Measurements from ENCODE around the gene NSUN4.
A peak's percentile ranks its signal among the peaks of the same experiment; 100 is the strongest.
"Not testable (repeated sequence)": the region's sequence is repeated elsewhere in the genome, so short reads cannot be mapped to it uniquely, and the experiment has no call there.

Gene NSUN4

DNA sequence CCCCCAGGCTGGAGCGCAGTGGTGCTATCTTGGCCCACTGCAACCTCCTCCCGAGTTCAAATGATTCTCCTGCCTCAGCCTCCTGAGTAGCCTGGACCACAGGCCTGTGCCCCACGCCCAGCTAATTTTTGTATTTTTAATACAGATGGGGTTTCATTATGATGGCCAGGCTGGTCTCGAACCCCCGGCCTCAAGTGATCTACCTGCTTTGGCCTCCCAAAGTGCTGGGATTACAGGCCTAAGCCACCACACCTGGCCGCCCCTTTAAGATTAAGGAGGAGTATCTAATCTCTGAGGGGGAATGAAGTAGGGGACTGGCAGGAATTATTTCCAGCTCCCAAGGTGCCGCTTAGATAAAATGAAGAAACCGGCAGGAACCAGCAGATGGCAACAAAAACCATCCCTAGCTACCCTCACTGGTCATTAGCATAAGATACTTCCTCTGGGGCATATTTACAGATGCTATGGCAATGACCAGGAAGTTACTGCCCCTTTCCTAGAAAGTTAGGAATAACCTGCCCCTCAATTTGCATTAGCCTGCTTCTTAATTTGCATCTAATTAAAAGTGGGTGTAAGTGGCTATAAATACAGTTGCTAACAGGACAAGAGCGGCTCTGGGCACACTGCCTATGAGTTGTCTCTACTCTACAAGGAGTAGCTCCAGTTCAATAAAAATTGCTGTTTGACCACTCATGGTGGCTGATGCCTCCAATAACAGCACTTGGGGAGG is 7.1 kb upstream of the NSUN4 start:
- H3K4me2 ChIP-seq (ENCODE audit: low read depth, low read length, poor library complexity, severe bottlenecking), result no peak overlapping the region
- no peaks in the 10 kb centered on the region for H3K36me3 ChIP-seq (ENCODE audit: insufficient read depth, low read length)
- H3F3A ChIP-seq (ENCODE audit: low read depth), result no peaks in the 10 kb centered on the region
- no peak overlapping the region for H3K9ac ChIP-seq (ENCODE audit: low read depth, low read length, poor library complexity, severe bottlenecking)
- no peaks in the 10 kb centered on the region for H3K27me3 ChIP-seq (ENCODE audit: insufficient read depth, low read length, poor library complexity, severe bottlenecking)
- TF ChIP-seq, protein P1, sequence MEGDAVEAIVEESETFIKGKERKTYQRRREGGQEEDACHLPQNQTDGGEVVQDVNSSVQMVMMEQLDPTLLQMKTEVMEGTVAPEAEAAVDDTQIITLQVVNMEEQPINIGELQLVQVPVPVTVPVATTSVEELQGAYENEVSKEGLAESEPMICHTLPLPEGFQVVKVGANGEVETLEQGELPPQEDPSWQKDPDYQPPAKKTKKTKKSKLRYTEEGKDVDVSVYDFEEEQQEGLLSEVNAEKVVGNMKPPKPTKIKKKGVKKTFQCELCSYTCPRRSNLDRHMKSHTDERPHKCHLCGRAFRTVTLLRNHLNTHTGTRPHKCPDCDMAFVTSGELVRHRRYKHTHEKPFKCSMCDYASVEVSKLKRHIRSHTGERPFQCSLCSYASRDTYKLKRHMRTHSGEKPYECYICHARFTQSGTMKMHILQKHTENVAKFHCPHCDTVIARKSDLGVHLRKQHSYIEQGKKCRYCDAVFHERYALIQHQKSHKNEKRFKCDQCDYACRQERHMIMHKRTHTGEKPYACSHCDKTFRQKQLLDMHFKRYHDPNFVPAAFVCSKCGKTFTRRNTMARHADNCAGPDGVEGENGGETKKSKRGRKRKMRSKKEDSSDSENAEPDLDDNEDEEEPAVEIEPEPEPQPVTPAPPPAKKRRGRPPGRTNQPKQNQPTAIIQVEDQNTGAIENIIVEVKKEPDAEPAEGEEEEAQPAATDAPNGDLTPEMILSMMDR (conservative IDR thresholded peaks at IDR 0.05; ENCODE audit: low read length), result peak; percentile 65
- no peak for TF ChIP-seq EZH2phosphoT487 (IDR thresholded peaks at IDR 0.05; ENCODE audit: borderline replicate concordance)
- no peaks in the 10 kb centered on the region for H3K9me2 ChIP-seq (replicated peaks; ENCODE audit: low read depth, low read length)
- no peaks in the 10 kb centered on the region for H3K4me1 ChIP-seq (ENCODE audit: insufficient read depth, low read length, poor library complexity, severe bottlenecking)
- H3K79me2 ChIP-seq (ENCODE audit: insufficient read depth, low read length), result no peaks in the 10 kb centered on the region
- peak overlapping the region; percentile 25; the same call in 1 of the 2 replicates for H2AFZ ChIP-seq (ENCODE audit: low read length)
- H4K20me1 ChIP-seq (ENCODE audit: insufficient read depth, low read length, poor library complexity, severe bottlenecking), result no peaks in the 10 kb centered on the region
- H3K9me3 ChIP-seq (ENCODE audit: insufficient read depth, low read depth, low read length), result no peaks in the 10 kb centered on the region
- H3K4me3 ChIP-seq (ENCODE audit: low read length, poor library complexity, severe bottlenecking), result no peak overlapping the region

DNA sequence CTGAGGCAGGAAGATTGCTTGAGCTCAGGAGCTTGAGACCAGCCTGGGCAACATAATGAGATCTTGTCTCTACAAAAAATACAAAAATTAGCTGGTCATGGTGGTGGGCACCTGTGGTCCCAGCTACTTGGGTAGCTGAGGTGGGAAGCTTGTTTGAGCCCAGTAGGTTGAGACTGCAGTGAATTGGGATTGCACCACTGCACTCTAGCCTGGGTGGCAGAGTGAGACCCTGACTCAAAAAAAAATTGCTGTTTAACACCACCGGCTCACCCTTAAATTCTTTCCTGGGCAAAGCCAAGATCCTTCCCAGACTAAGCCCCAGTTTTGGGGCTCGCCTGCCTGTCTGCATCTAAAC is 6.6 kb upstream of the NSUN4 start:
- Histone ChIP-seq H3K9ac (ENCODE audit: low read depth, low read length, poor library complexity, severe bottlenecking) (no peak overlapping the region), H2AFZ (ENCODE audit: low read length) (peak overlapping the region; percentile 25; the same call in 1 of the 2 replicates), H3K9me3 (ENCODE audit: insufficient read depth, low read depth, low read length) (no peaks in the 10 kb centered on the region), H3K36me3 (ENCODE audit: insufficient read depth, low read length) (no peaks in the 10 kb centered on the region), H3K4me2 (ENCODE audit: low read depth, low read length, poor library complexity, severe bottlenecking) (no peak overlapping the region), H3K4me1 (ENCODE audit: insufficient read depth, low read length, poor library complexity, severe bottlenecking) (no peaks in the 10 kb centered on the region), H3K79me2 (ENCODE audit: insufficient read depth, low read length) (no peaks in the 10 kb centered on the region), H3K4me3 (ENCODE audit: low read length, poor library complexity, severe bottlenecking) (no peak overlapping the region), H3F3A (ENCODE audit: low read depth) (no peaks in the 10 kb centered on the region), H3K9me2 (replicated peaks; ENCODE audit: low read depth, low read length) (no peaks in the 10 kb centered on the region), H3K27me3 (ENCODE audit: insufficient read depth, low read length, poor library complexity, severe bottlenecking) (no peaks in the 10 kb centered on the region), H4K20me1 (ENCODE audit: insufficient read depth, low read length, poor library complexity, severe bottlenecking) (no peaks in the 10 kb centered on the region)
- TF ChIP-seq, protein P1 (conservative IDR thresholded peaks at IDR 0.05; ENCODE audit: low read length), result no peak
- TF ChIP-seq EZH2phosphoT487 (IDR thresholded peaks at IDR 0.05; ENCODE audit: borderline replicate concordance), result no peak

DNA sequence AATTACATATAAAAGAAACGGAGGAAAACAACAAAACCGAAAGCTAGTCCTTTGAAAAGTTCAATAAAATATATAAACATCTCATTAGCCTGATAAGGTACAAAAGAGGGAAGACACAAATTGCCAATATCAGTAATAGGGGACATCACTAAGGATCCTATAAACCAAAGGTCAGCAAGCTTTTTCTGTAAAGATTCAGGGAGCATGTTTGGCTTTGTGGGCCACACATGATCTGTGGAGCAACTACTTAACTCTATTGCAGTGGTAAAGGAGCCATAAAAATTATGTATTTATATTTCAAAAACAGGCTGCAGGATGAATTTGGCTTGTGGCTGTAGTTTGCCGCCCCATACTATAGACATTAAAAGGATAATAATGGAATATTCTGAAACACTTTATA is 5.5 kb upstream of the NSUN4 start:
- H3K79me2 ChIP-seq (ENCODE audit: insufficient read depth, low read length), result peaks cover 4% of the 10 kb centered on the region; the same call in 1 of the 2 replicates
- no peak overlapping the region for H3K4me2 ChIP-seq (ENCODE audit: low read depth, low read length, poor library complexity, severe bottlenecking)
- H3K4me3 ChIP-seq (ENCODE audit: low read length, poor library complexity, severe bottlenecking), result no peak overlapping the region
- H3K27me3 ChIP-seq (ENCODE audit: insufficient read depth, low read length, poor library complexity, severe bottlenecking), result no peaks in the 10 kb centered on the region
- no peak overlapping the region for H3K9ac ChIP-seq (ENCODE audit: low read depth, low read length, poor library complexity, severe bottlenecking)
- no peaks in the 10 kb centered on the region for H3K36me3 ChIP-seq (ENCODE audit: insufficient read depth, low read length)
- peaks cover 6% of the 10 kb centered on the region for H3K4me1 ChIP-seq (ENCODE audit: insufficient read depth, low read length, poor library complexity, severe bottlenecking)
- H3F3A ChIP-seq (ENCODE audit: low read depth), result no peaks in the 10 kb centered on the region
- H4K20me1 ChIP-seq (ENCODE audit: insufficient read depth, low read length, poor library complexity, severe bottlenecking), result no peaks in the 10 kb centered on the region
- 0 out of 2 replicates have a peak overlapping the region, but pooled peaks have one; percentile 28 for H2AFZ ChIP-seq (ENCODE audit: low read length)
- TF ChIP-seq EZH2phosphoT487 (IDR thresholded peaks at IDR 0.05; ENCODE audit: borderline replicate concordance), result no peak
- TF ChIP-seq, protein P1 (conservative IDR thresholded peaks at IDR 0.05; ENCODE audit: low read length), result no peak
- H3K9me2 ChIP-seq (replicated peaks; ENCODE audit: low read depth, low read length), result no peaks in the 10 kb centered on the region
- H3K9me3 ChIP-seq (ENCODE audit: insufficient read depth, low read depth, low read length), result no peaks in the 10 kb centered on the region

DNA sequence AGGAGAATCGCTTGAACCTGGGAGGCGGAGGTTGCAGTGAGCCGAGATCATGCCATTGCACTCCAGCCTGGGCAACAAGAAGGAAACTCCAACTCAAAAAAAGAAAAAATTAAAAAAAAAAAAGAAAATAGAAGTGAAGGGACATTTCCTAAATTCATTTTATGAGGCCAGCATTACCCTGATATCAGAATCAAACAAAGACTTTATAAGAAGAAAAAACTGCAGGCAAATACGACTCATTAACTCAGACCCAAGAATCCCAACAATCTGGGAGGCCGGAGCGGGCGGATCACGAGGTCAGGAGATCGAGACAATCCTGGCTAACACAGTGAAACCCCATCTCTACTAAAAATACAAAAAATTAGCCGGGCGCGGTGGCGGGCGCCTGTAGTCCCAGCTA is 3.2 kb upstream of the NSUN4 start:
- H3K79me2 ChIP-seq (ENCODE audit: insufficient read depth, low read length), result peaks cover 24% of the 10 kb centered on the region
- not testable (repeated sequence) for H3K9ac ChIP-seq (ENCODE audit: low read depth, low read length, poor library complexity, severe bottlenecking); H3K9me2 ChIP-seq (replicated peaks; ENCODE audit: low read depth, low read length); H2AFZ ChIP-seq (ENCODE audit: low read length); H3K4me2 ChIP-seq (ENCODE audit: low read depth, low read length, poor library complexity, severe bottlenecking); H3K9me3 ChIP-seq (ENCODE audit: insufficient read depth, low read depth, low read length); H3F3A ChIP-seq (ENCODE audit: low read depth); H3K36me3 ChIP-seq (ENCODE audit: insufficient read depth, low read length); H3K27me3 ChIP-seq (ENCODE audit: insufficient read depth, low read length, poor library complexity, severe bottlenecking); H3K4me3 ChIP-seq (ENCODE audit: low read length, poor library complexity, severe bottlenecking)
- H3K4me1 ChIP-seq (ENCODE audit: insufficient read depth, low read length, poor library complexity, severe bottlenecking), result peaks cover 21% of the 10 kb centered on the region
- H4K20me1 ChIP-seq (ENCODE audit: insufficient read depth, low read length, poor library complexity, severe bottlenecking), result peaks cover 14% of the 10 kb centered on the region

Data from Loucy (cell line).